Measurements from ENCODE around the gene CAB39. TPM values are rescaled to one million over a fixed set of nuclear protein-coding genes. Genes with fewer than 3 reads are reported as not detected.
"Not testable (repeated sequence)": the region's sequence is repeated elsewhere in the genome, so short reads cannot be mapped to it uniquely, and the experiment has no call there.

Gene CAB39
- total RNA-seq, 1 experiment from 2014 or later = 86.1 TPM

- peaks cover 15% of the 10 kb centered on the region; the same call in 1 of the 2 replicates for H3F3A ChIP-seq (ENCODE audit: insufficient read depth, low read depth)
- peaks cover 25% of the 10 kb centered on the region for H3K4me1 ChIP-seq (replicated peaks; ENCODE audit: insufficient read depth)
- H4K20me1 ChIP-seq (ENCODE audit: insufficient read depth) = peaks cover 44% of the 10 kb centered on the region
- ChIA-PET CTCF (interaction anchor here (0.5 kb wide), 1 partner anchor 1135 kb away, joined by 6 read pairs; no protein-coding TSS in a partner anchor), POLR2A (ENCODE audit: unreplicated experiment) (no interaction called here)
- peaks cover 6% of the 10 kb centered on the region; the same call in 1 of the 2 replicates for H3K36me3 ChIP-seq (ENCODE audit: low read depth)
- intact Hi-C loops (cut with micrococcal nuclease; ENCODE audit: unreplicated experiment) = loop anchor here (10.0 kb wide), 1 partner anchor 397 kb away; the partner anchor contains the start of gene SP140L
- H3K9me2 ChIP-seq (ENCODE audit: insufficient read depth) = no peaks in the 10 kb centered on the region
- H3K4me2 ChIP-seq = no peak overlapping the region; the same call in 1 of the 2 replicates
- no peak overlapping the region for H3K4me3 ChIP-seq
- no TSS peak for BruUV-seq (replicated peaks)
- peak overlapping the region; percentile 18; the same call in 1 of the 2 replicates for H3K27ac ChIP-seq
- no peak for TF ChIP-seq EZH2 (IDR thresholded peaks at IDR 0.05; ENCODE audit: low read depth)
- no peak for TF ChIP-seq CTCF (conservative IDR thresholded peaks at IDR 0.05)
- no peak overlapping the region for H2AFZ ChIP-seq
- H3K27me3 ChIP-seq (ENCODE audit: insufficient read depth, low read depth) = no peaks in the 10 kb centered on the region
- peaks cover 95% of the 10 kb centered on the region for H3K79me2 ChIP-seq (ENCODE audit: low read depth)
- H3K9me3 ChIP-seq (ENCODE audit: insufficient read depth, low read depth) = no peaks in the 10 kb centered on the region
- peak in 1 of 2 experiments; percentile 54 for DNase-seq
Observed at GRCh38 chr2:230721712-230722111, 9.1 kb downstream of the CAB39 start.

- H3K79me2 ChIP-seq (ENCODE audit: low read depth) = peaks cover 92% of the 10 kb centered on the region
- peaks cover 25% of the 10 kb centered on the region for H3K4me1 ChIP-seq (replicated peaks; ENCODE audit: insufficient read depth)
- no peak for DNase-seq
- H2AFZ ChIP-seq = no peak overlapping the region
- H3K4me2 ChIP-seq = no peak overlapping the region
- CTCF ChIA-PET = interaction anchor here (0.5 to 0.6 kb wide), 2 partner anchors 330 to 1136 kb away, joined by 3 to 6 read pairs; no protein-coding TSS in a partner anchor
- no peaks in the 10 kb centered on the region for H3K27me3 ChIP-seq (ENCODE audit: insufficient read depth, low read depth)
- peaks cover 39% of the 10 kb centered on the region for H4K20me1 ChIP-seq (ENCODE audit: insufficient read depth)
- H3F3A ChIP-seq (ENCODE audit: insufficient read depth, low read depth) = peaks cover 15% of the 10 kb centered on the region; the same call in 1 of the 2 replicates
- POLR2A ChIA-PET (ENCODE audit: unreplicated experiment) = interaction anchor here (0.6 kb wide), 1 partner anchor 112 kb away, joined by 3 read pairs; no protein-coding TSS in a partner anchor
- H3K9me3 ChIP-seq (ENCODE audit: insufficient read depth, low read depth) = no peaks in the 10 kb centered on the region
- BruUV-seq (replicated peaks) = no TSS peak
- peaks cover 7% of the 10 kb centered on the region; the same call in 1 of the 2 replicates for H3K36me3 ChIP-seq (ENCODE audit: low read depth)
- TF ChIP-seq CTCF (conservative IDR thresholded peaks at IDR 0.05) = no peak
- TF ChIP-seq EZH2 (IDR thresholded peaks at IDR 0.05; ENCODE audit: low read depth) = no peak
- peak overlapping the region; percentile 18; the same call in 1 of the 2 replicates for H3K27ac ChIP-seq
- no peaks in the 10 kb centered on the region for H3K9me2 ChIP-seq (ENCODE audit: insufficient read depth)
- H3K4me3 ChIP-seq = no peak overlapping the region
- intact Hi-C loops (cut with micrococcal nuclease; ENCODE audit: unreplicated experiment) = loop anchor here (10.0 kb wide), 1 partner anchor 398 kb away; the partner anchor contains the start of gene SP140L
Observed at GRCh38 chr2:230722207-230722885, 9.7 kb downstream of the CAB39 start.

DNA sequence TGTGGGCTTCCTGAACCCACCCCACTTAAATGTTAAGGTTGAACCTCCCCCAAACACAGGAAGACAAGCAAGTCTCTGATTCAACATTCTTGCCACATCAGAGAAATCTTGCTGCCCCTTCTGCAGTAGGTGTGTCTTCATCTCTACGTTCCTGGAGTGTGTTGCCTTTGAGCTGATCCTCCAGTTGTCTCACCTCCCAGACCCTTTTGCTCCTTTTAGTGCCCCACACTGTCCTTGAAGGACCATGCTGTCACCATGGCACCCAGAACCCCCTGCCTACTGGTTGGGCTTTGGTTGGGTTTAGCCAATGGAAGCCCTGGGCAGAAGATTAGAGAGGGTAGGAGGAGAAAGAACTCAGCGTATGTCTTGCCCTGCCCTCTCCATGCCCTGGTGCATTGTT lies 10.7 kb downstream of the CAB39 start:
- TF ChIP-seq EZH2 (IDR thresholded peaks at IDR 0.05; ENCODE audit: low read depth) (no peak), CTCF (conservative IDR thresholded peaks at IDR 0.05) (no peak)
- CTCF ChIA-PET = interaction anchor here (0.5 kb wide), 1 partner anchor 563 kb away, joined by 14 read pairs; no protein-coding TSS in a partner anchor
- Histone ChIP-seq H4K20me1 (ENCODE audit: insufficient read depth) (peaks cover 30% of the 10 kb centered on the region), H3K4me3 (no peak overlapping the region), H3K36me3 (ENCODE audit: low read depth) (peaks cover 7% of the 10 kb centered on the region; the same call in 1 of the 2 replicates), H3K27ac (no peak overlapping the region), H3K27me3 (ENCODE audit: insufficient read depth, low read depth) (no peaks in the 10 kb centered on the region), H2AFZ (no peak overlapping the region), H3F3A (ENCODE audit: insufficient read depth, low read depth) (peaks cover 15% of the 10 kb centered on the region; the same call in 1 of the 2 replicates), H3K4me1 (replicated peaks; ENCODE audit: insufficient read depth) (peaks cover 19% of the 10 kb centered on the region), H3K4me2 (no peak overlapping the region), H3K9me3 (ENCODE audit: insufficient read depth, low read depth) (no peaks in the 10 kb centered on the region), H3K9me2 (ENCODE audit: insufficient read depth) (no peaks in the 10 kb centered on the region), H3K79me2 (ENCODE audit: low read depth) (peaks cover 92% of the 10 kb centered on the region)
- intact Hi-C loops (cut with micrococcal nuclease; ENCODE audit: unreplicated experiment) = loop anchor here (10.0 kb wide), 1 partner anchor 399 kb away; the partner anchor contains the start of gene SP140L
- DNase-seq = no peak
- no TSS peak for BruUV-seq (replicated peaks)
- POLR2A ChIA-PET (ENCODE audit: unreplicated experiment) = no interaction called here

GRCh38 chr2:230724957-230725356 lies 12.3 kb downstream of the CAB39 start:
- H3K4me2 ChIP-seq; H3K9me2 ChIP-seq (ENCODE audit: insufficient read depth); BruUV-seq (replicated peaks); H3K36me3 ChIP-seq (ENCODE audit: low read depth); DNase-seq; H3K4me3 ChIP-seq; H3K27me3 ChIP-seq (ENCODE audit: insufficient read depth, low read depth); H3K27ac ChIP-seq; H3K9me3 ChIP-seq (ENCODE audit: insufficient read depth, low read depth); CTCF ChIA-PET; H2AFZ ChIP-seq; POLR2A ChIA-PET (ENCODE audit: unreplicated experiment): not testable (repeated sequence)
- peaks cover 26% of the 10 kb centered on the region for H3F3A ChIP-seq (ENCODE audit: insufficient read depth, low read depth)
- H4K20me1 ChIP-seq (ENCODE audit: insufficient read depth) = peaks cover 30% of the 10 kb centered on the region
- intact Hi-C loops (cut with micrococcal nuclease; ENCODE audit: unreplicated experiment) = loop anchor here (10.0 kb wide), 1 partner anchor 400 kb away; the partner anchor contains the start of gene SP140L
- H3K4me1 ChIP-seq (replicated peaks; ENCODE audit: insufficient read depth) = peaks cover 15% of the 10 kb centered on the region
- H3K79me2 ChIP-seq (ENCODE audit: low read depth) = peaks cover 92% of the 10 kb centered on the region

Data from PC-9 (cell line).